SJSA1 (cell line): ENCODE results near the gene PTPRC. TPM values are rescaled to one million over a fixed set of nuclear protein-coding genes. Genes with fewer than 3 reads are reported as not detected.
A peak's percentile ranks its signal among the peaks of the same experiment; 100 is the strongest.

Experiments used
- DNase-seq, 2 experiments: peaks; one replicate each; pipeline ENCODE4 v3.0.0-alpha.2; 2015 to 2020; ENCODE audit warnings: low spot score in 2 of 2, low read depth in 1 of 2
- H3K27ac ChIP-seq: fragments of 250-450 bp; sonication (Bioruptor Pico); 2 replicates; pipeline ENCODE4 v1.5.1; 2020; ENCODE audit warnings: mild to moderate bottlenecking, moderate library complexity
- H3K27me3 ChIP-seq: fragments of 250-450 bp; sonication (Bioruptor Pico); replicated peaks from 2 replicates; pipeline ENCODE4 v1.5.1; 2020; ENCODE audit warnings: mild to moderate bottlenecking, moderate library complexity
- H3K36me3 ChIP-seq: fragments of 250-450 bp; sonication (Bioruptor Pico); 2 replicates; pipeline ENCODE4 v1.5.1; 2020; ENCODE audit warnings: mild to moderate bottlenecking
- H3K4me1 ChIP-seq: fragments of 250-450 bp; sonication (Bioruptor Pico); replicated peaks from 2 replicates; pipeline ENCODE4 v1.6.1; 2021; ENCODE audit warnings: mild to moderate bottlenecking
- H3K4me3 ChIP-seq: fragments of 250-450 bp; sonication (Bioruptor Pico); 2 replicates; pipeline ENCODE4 v1.5.1; 2020; ENCODE audit warnings: mild to moderate bottlenecking
- H3K9me3 ChIP-seq: fragments of 250-450 bp; sonication (Bioruptor Pico); replicated peaks from 2 replicates; pipeline ENCODE4 v1.5.1; 2020; ENCODE audit warnings: mild to moderate bottlenecking
- total RNA-seq: library from RNA; depleted of rRNA; stranded (reverse); fragments of >200 nt; shearing (Covaris generic); gene quantifications from 2 replicates; pipeline ENCODE4 v1.2.3, GENCODE V29; 2014

PTPRC gene
- total RNA-seq, 1 experiment from 2014 or later, result not detected

- H3K9me3 ChIP-seq, result no peaks in the 10 kb centered on the region
- no peaks in the 10 kb centered on the region for H3K27me3 ChIP-seq
- no peaks in the 10 kb centered on the region for H3K36me3 ChIP-seq
- H3K4me3 ChIP-seq, result no peak overlapping the region
- peaks cover 12% of the 10 kb centered on the region for H3K4me1 ChIP-seq
- peak in 1 of 2 experiments; percentile 35 for DNase-seq
- H3K27ac ChIP-seq, result no peak overlapping the region
These were observed 132.8 kb downstream of the PTPRC start for GRCh38 chr1:198771563-198772153.

- DNase-seq, result no peak
- Histone ChIP-seq H3K9me3 (no peaks in the 10 kb centered on the region), H3K36me3 (no peaks in the 10 kb centered on the region), H3K4me3 (no peak overlapping the region), H3K4me1 (peaks cover 21% of the 10 kb centered on the region), H3K27me3 (no peaks in the 10 kb centered on the region), H3K27ac (no peak overlapping the region)
These were observed 133.8 kb downstream of the PTPRC start for GRCh38 chr1:198772626-198773025.

- no peaks in the 10 kb centered on the region for H3K27me3 ChIP-seq
- H3K27ac ChIP-seq, result no peak overlapping the region
- no peak for DNase-seq
- H3K36me3 ChIP-seq, result no peaks in the 10 kb centered on the region
- H3K4me1 ChIP-seq, result peaks cover 25% of the 10 kb centered on the region
- no peaks in the 10 kb centered on the region for H3K9me3 ChIP-seq
- no peak overlapping the region for H3K4me3 ChIP-seq
These were observed 134.2 kb downstream of the PTPRC start for GRCh38 chr1:198773030-198773429.

GRCh38 chr1:198773523-198773922 lies 134.7 kb downstream of the PTPRC start:
- Histone ChIP-seq H3K4me3 (no peak overlapping the region), H3K9me3 (no peaks in the 10 kb centered on the region), H3K27ac (no peak overlapping the region)

GRCh38 chr1:198774421-198774820 lies 135.6 kb downstream of the PTPRC start:
- Histone ChIP-seq H3K4me1 (peaks cover 39% of the 10 kb centered on the region), H3K9me3 (no peaks in the 10 kb centered on the region), H3K36me3 (no peaks in the 10 kb centered on the region), H3K27me3 (no peaks in the 10 kb centered on the region), H3K27ac (no peak overlapping the region), H3K4me3 (no peak overlapping the region)
- no peak for DNase-seq

More at GRCh38 chr1:198773523-198773922, 134.7 kb downstream of the PTPRC start:
- H3K36me3 ChIP-seq, result no peaks in the 10 kb centered on the region
- DNase-seq, result no peak
- peaks cover 30% of the 10 kb centered on the region for H3K4me1 ChIP-seq
- H3K27me3 ChIP-seq, result no peaks in the 10 kb centered on the region

GRCh38 chr1:198775606-198776005 lies 136.8 kb downstream of the PTPRC start:
- no peak for DNase-seq
- H3K27me3 ChIP-seq, result no peaks in the 10 kb centered on the region
- H3K4me3 ChIP-seq, result no peak overlapping the region
- no peaks in the 10 kb centered on the region for H3K9me3 ChIP-seq
- H3K4me1 ChIP-seq, result peaks cover 51% of the 10 kb centered on the region
- peak overlapping the region; percentile 89 for H3K27ac ChIP-seq
- H3K36me3 ChIP-seq, result no peaks in the 10 kb centered on the region

GRCh38 chr1:198776602-198777029 lies 137.8 kb downstream of the PTPRC start:
- no peak overlapping the region for H3K4me3 ChIP-seq
- H3K27ac ChIP-seq, result peak overlapping the region; percentile 89
- peaks cover 54% of the 10 kb centered on the region for H3K4me1 ChIP-seq

GRCh38 chr1:198778049-198778448 lies 139.2 kb downstream of the PTPRC start:
- Histone ChIP-seq H3K4me3 (no peak overlapping the region), H3K36me3 (no peaks in the 10 kb centered on the region), H3K27ac (peak overlapping the region; percentile 89), H3K4me1 (peaks cover 54% of the 10 kb centered on the region), H3K9me3 (no peaks in the 10 kb centered on the region), H3K27me3 (no peaks in the 10 kb centered on the region)
- peak; percentile 80 to 85 for DNase-seq

More at GRCh38 chr1:198776602-198777029, 137.8 kb downstream of the PTPRC start:
- Histone ChIP-seq H3K27me3 (no peaks in the 10 kb centered on the region), H3K9me3 (no peaks in the 10 kb centered on the region), H3K36me3 (no peaks in the 10 kb centered on the region)
- DNase-seq, result peak; percentile 83 to 93

- Histone ChIP-seq H3K9me3 (no peaks in the 10 kb centered on the region), H3K27me3 (no peaks in the 10 kb centered on the region; the same call in 1 of the 2 replicates), H3K27ac (no peak overlapping the region), H3K4me1 (peaks cover 54% of the 10 kb centered on the region), H3K4me3 (no peak overlapping the region), H3K36me3 (no peaks in the 10 kb centered on the region)
- DNase-seq, result peak in 1 of 2 experiments; percentile 50
These were observed 141.5 kb downstream of the PTPRC start for GRCh38 chr1:198780376-198780775.

- no peak overlapping the region for H3K4me3 ChIP-seq
- no peaks in the 10 kb centered on the region; the same call in 1 of the 2 replicates for H3K27me3 ChIP-seq
- DNase-seq, result no peak
- no peak overlapping the region for H3K27ac ChIP-seq
- H3K36me3 ChIP-seq, result no peaks in the 10 kb centered on the region
- no peaks in the 10 kb centered on the region for H3K4me1 ChIP-seq
- no peaks in the 10 kb centered on the region for H3K9me3 ChIP-seq
These were observed 149.8 kb downstream of the PTPRC start for GRCh38 chr1:198788561-198789064.

GRCh38 chr1:198793714-198794113 lies 154.9 kb downstream of the PTPRC start:
- no peak for DNase-seq
- H3K9me3 ChIP-seq, result no peaks in the 10 kb centered on the region
- H3K4me1 ChIP-seq, result peaks cover 6% of the 10 kb centered on the region; the same call in 1 of the 2 replicates
- no peaks in the 10 kb centered on the region for H3K36me3 ChIP-seq
- no peak overlapping the region for H3K27ac ChIP-seq
- no peak overlapping the region for H3K4me3 ChIP-seq
- H3K27me3 ChIP-seq, result no peaks in the 10 kb centered on the region

- Histone ChIP-seq H3K4me3 (no peak overlapping the region), H3K27ac (no peak overlapping the region), H3K4me1 (peaks cover 6% of the 10 kb centered on the region; the same call in 1 of the 2 replicates), H3K36me3 (no peaks in the 10 kb centered on the region), H3K9me3 (no peaks in the 10 kb centered on the region), H3K27me3 (no peaks in the 10 kb centered on the region)
- peak in 1 of 2 experiments; percentile 40 for DNase-seq
These were observed 155.7 kb downstream of the PTPRC start for GRCh38 chr1:198794498-198794897.

GRCh38 chr1:198797656-198798055 lies 158.8 kb downstream of the PTPRC start:
- Histone ChIP-seq H3K4me3 (no peak overlapping the region), H3K4me1 (peaks cover 6% of the 10 kb centered on the region; the same call in 1 of the 2 replicates), H3K36me3 (no peaks in the 10 kb centered on the region), H3K27ac (no peak overlapping the region), H3K9me3 (no peaks in the 10 kb centered on the region), H3K27me3 (no peaks in the 10 kb centered on the region)
- no peak for DNase-seq

- Histone ChIP-seq H3K4me3 (no peak overlapping the region), H3K4me1 (peaks cover 6% of the 10 kb centered on the region; the same call in 1 of the 2 replicates), H3K9me3 (no peaks in the 10 kb centered on the region), H3K27me3 (no peaks in the 10 kb centered on the region), H3K27ac (no peak overlapping the region), H3K36me3 (no peaks in the 10 kb centered on the region)
- DNase-seq, result no peak
These were observed 160.1 kb downstream of the PTPRC start for GRCh38 chr1:198798923-198799386.
